GM19043 (cell line): Measurements from ENCODE around the gene SKOR1.

Experiments
- ATAC-seq: cut with Tn5 transposase; IDR thresholded peaks from one replicate; pipeline ENCODE4 v1.9.1; 2021; ENCODE audit warnings: low read depth; ENCODE audit not compliant: unreplicated experiment

The SKOR1 gene

DNA sequence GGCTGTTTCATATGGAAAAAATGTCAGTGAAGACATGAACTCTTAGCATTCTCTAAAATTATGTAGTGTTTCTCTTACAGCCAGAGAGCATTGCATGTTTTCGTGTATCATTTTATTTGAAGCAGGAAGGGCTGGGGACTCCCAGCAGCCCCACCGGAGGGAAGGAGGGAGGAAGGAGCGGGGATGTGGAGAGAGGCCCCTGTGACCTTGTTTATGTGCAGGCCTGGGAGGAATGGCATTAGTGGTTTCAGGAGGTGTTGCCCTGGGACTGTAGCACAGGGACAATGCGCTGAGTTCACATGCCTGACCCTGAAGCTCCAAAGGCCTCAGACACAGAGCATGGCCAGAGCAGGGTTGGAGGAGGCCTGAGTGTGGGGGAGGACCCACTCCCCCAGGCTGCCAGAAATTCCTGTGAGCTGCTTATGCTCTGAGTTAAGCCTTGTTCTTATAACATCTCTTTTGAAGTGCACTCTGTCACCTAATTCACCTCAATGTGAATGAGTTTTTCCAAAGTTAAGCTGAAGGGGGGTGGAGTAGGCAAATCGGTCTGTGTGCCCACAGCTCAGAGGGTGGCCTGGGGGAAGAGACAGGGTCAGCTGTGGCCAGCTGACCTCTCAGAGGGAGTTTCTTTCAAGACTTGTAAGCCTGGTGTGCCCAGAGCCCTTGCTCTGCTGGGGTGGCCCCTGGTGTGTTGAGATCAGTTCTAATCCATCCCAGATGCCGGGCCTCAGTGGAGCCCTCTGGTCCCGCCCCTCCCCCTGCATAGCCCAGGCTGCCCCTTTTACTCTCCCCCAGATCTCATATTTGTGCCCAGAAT, 18.5 kb downstream of the SKOR1 start:
- ATAC-seq, result no peak

DNA sequence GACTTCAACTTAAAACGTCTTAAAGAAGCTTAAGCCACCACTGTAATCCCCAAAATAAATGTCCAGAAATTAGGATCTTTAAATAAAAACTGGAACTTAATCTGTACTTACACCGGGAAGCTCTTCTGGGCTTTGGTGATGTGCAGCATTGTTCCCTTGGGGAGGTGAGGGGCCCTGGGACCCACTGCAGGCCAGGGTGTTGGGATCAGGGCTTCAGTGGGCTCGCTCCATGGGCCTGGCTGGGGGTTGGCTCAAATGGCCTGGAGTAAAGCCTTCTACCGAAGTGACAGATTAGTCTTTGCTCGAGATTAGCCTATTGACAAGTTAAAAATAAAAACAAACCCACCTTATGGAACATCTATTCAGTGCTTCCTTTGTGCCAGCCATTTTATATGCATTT, 20.7 kb downstream of the SKOR1 start:
- no peak for ATAC-seq

DNA sequence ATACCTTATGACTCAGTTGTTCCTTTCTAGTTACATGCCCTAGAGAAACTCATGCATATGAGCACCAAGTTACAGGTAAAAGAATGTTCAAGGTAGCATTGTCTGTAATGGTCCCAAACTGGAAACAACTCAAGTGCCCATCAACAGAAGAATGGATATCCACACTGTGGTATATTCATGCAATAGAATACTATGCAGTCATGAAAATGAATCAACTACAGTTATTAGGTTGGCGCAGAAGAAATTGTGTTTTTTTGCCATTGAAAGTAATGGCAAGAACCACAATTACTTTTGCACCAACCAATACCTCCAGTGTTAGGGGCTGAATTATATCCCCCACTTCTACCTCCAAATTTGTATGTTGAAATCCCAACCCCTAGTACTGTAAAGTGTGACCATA, 24.2 kb downstream of the SKOR1 start:
- ATAC-seq, result no peak

DNA sequence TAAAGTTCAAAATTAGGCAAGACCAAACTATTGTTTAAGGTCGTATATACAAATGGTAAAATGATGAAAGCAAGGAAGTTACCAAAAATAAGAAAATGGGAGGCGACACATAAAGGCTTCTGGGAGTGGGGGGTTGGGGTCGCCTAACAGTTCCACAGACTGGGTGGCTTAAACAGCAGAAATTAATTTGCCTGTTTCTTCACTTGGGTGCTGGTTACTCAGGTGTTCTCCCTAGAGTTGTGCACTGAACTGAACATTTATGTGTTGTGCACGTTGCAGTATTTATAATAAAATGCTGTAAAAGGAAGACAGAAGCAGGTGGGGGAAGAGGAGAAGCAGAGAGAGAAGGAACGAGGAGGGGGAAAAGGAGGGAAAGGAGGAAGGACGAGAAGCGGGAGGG, 25.0 kb downstream of the SKOR1 start:
- ATAC-seq, result no peak

DNA sequence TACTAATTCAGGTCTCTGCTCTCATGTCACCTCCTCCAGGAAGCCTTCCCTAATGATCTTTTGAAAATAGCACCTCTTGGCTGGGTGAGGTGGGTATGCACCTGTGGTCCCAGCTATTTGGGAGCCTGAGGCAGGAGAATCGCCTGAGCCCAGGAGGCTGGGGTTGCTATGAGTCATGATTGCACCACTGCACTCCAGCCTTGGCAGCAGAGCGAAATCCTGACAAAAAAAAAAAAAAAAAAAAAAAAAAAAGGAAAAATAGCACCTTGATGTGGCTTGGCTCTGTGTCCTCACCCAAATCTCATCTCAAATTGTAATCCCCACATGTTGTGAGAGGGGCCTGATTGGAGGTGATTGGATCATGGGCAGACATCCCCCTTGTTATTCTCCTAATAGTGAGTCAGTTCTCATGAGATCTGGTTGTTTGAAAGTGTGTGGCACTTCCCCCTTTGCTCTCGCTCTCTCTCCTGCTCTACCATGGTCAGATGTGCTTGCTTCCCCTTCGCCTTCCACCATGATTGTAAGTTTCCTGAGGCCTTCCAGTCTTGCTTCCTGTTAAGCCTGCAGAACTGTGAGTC, 25.8 kb downstream of the SKOR1 start:
- ATAC-seq, result no peak

DNA sequence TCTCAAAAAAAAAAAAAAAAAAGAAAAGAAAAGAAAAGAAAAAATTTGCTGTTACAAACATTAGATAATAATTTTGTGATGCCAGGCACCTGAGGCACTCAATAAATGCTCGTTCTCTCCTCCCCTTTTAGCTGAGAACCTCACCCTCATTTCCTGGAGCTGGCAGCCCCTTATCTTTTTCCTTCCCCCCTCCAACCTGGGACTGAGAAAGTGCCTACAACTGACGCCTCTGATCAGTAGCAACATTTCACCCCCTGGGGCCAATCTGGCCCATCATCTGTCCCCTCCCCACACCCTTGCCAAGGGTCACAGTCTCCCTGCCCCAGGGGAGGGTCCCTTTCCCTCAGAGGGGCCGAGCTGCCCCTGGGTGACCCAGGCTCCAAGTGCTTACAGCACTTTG, 27.1 kb downstream of the SKOR1 start:
- ATAC-seq, result no peak

DNA sequence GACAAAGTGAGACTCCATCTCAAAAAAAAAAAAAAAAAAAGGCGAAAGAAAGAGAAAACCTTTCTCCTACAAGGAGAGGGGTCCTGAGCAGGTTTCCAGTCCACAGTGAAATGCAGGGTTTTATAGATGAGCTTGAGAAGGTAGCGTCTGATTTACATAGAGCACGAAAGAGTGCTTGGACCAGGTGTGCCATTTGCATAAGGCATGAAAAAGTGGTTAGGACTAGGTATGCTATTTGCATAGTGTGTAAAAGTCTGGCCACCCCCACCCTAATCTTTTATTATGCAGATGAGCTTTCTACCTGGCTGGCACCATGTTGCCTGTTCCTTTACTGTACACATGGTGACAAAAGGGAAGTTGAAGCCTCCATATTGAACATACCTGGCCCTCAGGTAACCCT, 28.1 kb downstream of the SKOR1 start:
- no peak for ATAC-seq

DNA sequence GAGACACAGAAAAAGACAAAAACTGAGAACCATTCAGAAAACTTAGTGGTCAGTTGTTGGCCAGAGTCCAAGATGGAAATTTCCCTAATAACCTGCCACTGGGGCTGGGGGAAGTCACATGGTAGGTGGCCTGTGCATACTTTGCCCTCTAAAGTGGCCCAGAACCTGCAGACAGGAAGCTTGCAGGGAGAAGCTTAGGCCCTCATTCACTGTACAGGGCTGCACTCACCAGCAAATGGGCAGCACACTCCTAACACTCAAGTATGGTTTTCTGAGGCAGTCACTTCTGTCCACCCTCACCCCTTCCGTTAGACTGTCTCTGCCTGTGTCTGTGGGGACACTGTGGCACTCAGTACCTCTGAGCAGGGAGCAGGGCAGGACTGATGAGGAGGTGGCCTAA, 29.0 kb downstream of the SKOR1 start:
- ATAC-seq, result no peak

DNA sequence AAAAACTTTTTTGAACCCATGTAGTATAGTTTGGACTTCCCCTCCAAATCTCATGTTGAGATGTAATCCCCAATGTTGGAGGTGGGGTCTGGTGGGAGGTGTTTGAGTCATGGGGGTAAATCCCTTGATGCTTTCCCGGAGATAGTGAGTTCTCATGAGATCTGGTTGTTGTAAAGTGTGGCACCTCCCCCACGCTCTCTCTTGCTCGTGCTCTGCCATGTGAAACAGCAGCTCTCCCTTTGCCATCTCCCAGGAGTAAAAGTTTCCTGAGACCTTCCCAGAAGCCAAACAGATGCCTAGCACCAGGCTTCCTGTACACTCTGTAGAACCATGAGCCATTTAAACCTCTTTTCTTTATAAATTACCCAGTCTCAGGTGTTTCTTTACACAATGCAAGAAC, 30.5 kb downstream of the SKOR1 start:
- no peak for ATAC-seq

DNA sequence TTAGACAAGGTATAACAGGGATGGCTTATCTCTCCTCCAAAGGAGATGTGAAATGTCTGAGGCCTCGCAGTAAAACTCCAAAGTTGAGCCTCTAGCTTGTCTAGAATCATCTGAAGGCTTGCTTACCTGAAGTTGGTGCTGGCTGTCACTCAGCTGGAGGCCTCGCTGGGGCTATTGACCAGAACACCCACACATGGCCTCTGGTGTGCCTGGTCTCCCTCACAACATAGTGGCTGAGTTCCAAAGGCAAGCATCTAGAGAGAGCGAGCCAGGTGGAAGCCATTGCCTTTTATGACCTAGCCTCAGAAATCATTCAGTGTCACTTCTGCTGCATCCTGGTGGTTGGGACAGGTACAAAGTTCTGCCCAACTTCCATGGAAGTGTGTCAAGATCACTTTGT, 31.9 kb downstream of the SKOR1 start:
- no peak for ATAC-seq

DNA sequence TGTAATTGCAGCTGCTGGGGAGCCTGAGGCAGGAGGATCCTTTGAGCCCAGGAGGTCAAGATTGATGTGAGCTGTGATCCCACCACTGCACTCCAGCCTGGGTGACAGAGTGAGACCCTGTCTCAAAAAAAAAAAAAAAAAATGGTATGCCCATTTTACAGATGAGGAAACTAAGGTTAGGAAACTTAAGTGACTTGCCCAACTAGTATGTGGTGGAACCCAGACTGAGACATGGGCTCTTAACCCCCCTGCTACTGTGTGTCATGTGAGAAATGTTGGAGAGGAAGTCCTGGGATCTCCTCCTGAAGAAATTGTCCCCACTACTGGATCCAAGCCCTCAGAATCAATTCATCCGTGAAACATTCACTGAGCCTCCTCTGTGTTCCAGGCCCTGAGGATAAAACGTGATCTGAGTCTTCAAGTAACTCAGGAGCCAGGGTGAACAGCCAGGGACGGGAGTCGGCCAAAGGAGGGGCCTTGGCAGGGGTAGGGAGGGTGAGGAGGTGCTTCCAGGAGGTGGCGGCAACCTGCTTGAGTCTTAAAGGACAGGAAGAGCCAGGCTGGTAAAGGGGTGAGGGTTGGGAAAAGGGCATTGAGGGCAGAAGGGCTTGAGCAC, 34.1 kb downstream of the SKOR1 start:
- no peak for ATAC-seq

DNA sequence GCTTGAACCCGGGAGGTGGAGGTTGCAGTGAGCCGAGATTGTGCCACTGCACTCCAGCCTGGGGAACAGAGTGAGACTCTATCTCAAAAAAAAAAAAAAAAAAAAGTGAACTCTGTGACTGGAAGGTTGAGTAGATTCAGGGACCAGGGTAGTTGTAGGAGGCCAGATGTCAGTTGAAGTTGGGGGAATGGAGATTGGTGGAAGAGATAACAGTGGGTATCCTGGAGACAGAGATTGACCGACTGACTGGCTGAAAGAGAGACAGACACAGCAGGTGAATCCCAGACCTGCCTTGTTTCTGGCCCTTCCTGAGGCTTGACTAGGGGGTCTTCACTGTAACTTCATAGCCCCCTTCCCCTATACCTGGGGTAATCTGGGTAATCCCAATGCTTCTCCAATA, 36.7 kb downstream of the SKOR1 start:
- no peak for ATAC-seq

DNA sequence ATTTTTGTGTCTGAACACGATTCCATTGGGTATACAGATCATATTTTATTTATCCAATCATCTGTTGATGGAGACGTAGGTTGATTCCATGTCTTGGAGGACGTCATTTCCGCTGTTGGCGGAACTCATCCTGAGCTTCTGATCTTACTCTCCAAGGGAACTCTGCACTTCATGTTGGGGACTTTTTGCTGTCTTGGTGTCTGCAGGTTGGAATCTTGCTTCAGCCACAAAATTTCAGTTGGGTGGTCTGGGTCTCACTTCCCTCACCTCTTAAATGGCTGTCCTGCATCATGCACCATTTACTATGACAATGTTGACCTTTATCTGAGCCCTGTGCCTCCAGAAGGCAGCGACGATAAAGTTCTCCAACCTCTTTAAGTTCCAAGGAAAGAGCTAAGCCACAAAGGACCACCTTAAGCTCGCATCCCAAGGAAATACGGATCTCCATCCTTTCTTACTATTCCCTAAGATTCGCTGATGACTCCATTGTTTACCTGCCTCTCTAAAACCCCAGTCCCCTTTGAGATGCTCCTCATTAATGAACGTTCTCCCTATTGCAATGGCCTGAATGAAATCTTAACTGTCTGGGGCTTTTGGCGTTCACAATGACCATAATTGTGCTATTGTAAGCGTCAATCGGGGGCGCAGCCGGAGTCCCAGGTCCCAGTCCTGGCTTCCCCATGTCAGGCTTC, 37.6 kb downstream of the SKOR1 start:
- ATAC-seq, result no peak

DNA sequence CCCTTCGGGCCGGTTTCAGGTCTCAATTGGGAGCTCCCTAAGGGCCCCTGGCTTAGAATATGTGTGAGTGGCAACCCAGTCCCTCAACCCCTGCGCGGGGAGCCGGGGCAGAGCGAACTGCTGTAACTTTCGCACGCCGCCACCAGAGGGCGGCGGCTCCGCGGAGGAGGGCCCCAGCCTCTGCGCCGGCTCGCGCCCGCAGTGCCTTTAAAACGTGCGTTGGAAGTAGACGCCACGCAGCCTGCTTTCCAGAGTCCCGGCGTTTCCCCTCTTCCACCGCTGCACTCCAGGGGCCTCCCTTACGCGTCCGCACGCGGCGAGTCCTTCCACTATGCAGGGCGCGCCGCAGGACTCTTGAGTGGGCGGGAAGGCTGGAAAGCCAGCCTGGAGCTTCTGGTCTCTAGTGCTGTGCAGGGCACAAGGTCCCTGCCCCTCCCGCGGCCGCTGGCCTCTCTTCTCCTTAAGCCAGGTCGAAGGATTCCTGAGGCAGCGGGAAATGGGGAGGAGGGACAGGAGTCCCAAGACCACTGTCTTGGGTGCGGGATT, 38.2 kb downstream of the SKOR1 start:
- peak; percentile 78 for ATAC-seq

DNA sequence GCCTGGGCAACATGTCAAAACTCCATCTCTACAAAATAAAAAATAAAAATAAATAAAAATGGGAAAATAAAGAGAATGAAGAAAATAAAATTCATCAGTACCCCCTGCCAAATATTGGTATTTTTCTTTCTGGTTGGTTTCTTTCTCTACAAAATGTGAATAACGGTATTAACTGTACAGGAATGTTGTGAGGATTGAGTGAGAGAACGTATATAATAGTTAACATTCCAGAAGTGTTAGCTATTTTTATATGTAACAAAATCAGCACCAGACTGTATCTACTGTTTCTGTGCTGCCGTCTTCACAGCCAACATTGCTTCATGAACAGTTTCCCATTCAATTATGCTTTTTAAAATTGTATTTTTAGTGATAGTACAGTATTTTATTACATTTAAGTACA, 40.0 kb downstream of the SKOR1 start:
- no peak for ATAC-seq

DNA sequence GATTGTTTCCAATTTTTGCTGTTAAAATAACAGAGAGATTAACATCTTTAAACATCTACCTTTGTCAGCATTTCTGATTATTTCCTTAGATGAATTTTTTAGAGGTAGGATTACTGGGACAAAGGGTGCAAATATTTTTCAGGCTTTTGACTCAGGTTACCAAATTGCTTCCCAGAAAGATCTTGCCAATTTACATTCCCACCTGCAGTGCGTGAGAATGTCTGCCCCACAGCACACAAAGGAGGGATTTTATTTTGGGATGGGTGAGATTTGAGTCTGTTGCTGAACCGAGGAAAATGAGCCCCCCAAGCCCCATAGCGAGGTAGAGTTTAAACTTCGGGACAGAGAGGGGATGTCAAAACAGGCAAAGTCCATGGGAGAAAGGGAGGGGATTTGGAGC, 40.5 kb downstream of the SKOR1 start:
- ATAC-seq, result no peak

DNA sequence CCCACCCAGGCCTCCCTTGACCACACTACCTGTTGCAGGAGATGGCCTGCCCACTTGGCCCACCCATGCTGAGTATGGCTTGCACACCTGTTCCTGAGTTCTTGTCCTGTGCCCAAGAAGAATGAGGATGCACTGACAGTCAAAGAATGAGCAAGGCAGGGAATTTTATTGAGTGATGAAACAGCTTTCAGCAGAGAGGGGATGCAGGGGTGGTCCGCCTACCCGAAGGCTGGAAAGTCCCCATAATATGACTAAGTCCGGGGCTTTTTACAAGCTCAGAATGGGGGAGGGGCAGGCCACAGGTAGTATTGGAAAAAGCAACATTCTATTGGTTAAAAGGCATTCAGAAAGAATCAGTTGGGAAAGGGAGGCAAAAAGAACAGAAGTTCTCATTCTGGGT, 44.4 kb downstream of the SKOR1 start:
- ATAC-seq, result no peak

DNA sequence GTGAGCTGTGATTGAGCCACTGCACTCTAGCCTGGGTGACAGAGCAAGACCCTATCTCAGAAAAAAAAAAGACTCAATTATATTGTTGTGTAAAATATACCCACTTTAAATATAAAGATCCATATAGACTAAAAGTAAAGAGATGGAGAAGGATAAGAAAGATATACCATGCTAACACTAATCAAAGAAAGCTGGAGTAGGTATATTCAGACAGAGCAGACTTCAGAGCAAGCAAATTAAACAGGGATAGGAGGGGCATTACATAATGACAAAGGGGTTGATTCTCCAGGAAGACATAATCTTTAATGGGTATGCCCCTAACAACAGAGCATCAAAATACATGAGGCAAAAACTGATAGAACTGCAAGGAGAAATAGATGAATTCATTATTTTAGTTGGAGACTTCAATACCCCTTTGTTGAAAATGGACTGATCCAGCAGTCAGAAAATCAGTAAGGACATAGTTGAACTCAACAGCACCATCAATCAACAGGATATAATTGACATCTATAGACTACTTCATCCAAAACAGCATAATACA, 45.6 kb downstream of the SKOR1 start:
- no peak for ATAC-seq

DNA sequence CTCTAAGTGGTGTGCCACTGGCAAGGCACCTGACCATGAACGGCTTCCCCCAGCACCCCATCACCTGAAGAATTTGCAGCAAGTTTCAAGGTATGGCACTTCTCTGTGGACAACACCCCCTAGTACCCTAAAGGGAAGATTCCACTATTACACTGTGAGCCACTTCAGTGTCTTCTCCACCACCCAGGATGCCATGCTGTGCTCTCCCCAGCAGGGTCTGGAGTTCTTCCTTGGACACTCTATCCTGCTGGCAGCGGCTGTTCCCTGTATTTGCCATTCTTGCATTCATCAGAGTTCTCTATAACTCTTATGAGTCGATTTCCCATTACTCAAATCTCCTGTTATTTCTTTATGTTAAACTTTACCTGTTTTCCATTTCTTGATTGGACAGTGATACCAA, 48.5 kb downstream of the SKOR1 start:
- no peak for ATAC-seq

DNA sequence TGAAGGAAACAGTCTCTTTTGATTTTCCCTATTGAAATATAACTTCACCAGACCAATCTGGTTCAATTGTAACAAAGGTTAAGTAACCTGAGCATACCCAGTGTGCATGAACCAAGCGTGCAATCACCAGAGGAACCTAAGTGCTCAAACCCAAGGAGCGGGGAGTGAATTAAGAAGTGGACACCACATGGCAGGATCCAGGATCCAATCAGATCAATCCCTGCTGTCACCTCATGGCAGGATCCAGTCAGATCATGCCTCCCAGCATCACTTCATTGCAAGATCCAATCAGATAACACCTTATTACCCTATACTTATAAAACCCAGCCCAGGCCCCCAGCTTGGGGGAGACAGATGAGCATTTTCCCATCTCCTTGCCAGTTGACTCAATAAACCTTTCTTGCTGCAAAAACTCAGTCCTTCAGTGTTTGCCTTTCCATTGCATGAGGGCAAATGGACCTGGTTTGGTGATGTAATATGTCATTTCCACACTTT, 53.5 kb downstream of the SKOR1 start:
- no peak for ATAC-seq
